ENCODE measurements around the gene KCNQ1OT1.
A peak's percentile ranks its signal among the peaks of the same experiment; 100 is the strongest.

Gene KCNQ1OT1

DNA sequence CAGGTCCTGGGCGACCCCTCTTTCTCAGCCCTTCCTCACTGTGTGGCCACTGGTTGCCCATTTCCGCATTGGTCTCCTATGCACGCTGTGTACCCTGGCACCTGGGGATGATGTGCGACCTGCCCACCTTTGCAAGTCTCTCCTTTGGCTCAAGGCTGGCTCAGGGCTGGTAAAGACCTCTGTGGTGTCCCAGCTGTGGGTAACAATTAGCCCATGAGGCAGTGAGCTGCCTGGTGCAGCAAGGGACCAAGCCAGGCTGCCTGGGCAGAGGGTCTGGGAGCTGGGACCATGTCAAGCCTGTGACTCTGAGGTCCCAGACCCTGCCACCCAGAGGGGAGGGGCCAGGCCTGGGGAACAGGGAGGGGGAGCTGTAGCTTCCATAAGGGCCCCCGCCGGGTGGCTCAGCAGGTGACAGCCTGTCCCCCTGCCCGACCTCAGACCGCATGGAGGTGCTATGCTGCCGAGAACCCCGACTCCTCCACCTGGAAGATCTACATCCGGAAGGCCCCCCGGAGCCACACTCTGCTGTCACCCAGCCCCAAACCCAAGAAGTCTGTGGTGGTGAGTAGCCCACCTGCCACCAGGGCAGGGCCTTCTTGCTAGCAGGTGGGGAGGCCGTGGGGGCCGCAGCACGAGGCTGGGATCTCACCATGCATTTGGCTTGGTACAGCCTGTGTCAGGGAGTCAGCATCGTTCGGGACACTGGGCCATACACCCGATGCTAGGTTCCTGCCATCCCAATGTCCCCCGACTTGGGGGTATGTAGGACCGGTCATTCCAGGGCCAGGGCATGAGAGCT, 112.5 kb downstream of the KCNQ1OT1 start:
- H2BK5ac ChIP-seq (ENCODE audit: low read depth, low read length, poor library complexity, severe bottlenecking), result no peak overlapping the region
- H3K36me3 ChIP-seq (ENCODE audit: control insufficient read depth in 1 of 2, insufficient read depth in 2 of 2, low read depth in 1 of 2, low read length in 2 of 2), result no peaks in the 10 kb centered on the region
- 90% methylated on average over 20 of the region's 20 CpGs for WGBS
- H3K23ac ChIP-seq (ENCODE audit: low read length in 2 of 2), result no peak overlapping the region
- H4K91ac ChIP-seq (ENCODE audit: low read length), result no peak overlapping the region
- H3K14ac ChIP-seq (ENCODE audit: low read length in 2 of 2), result no peak overlapping the region
- H2AK5ac ChIP-seq (ENCODE audit: low read length, severe bottlenecking), result no peak overlapping the region
- H3K79me1 ChIP-seq (replicated peaks; ENCODE audit: low read length, poor library complexity, severe bottlenecking), result no peaks in the 10 kb centered on the region
- H3K4me1 ChIP-seq (ENCODE audit: control insufficient read depth, insufficient read depth, low read depth, low read length), result peaks cover 23% of the 10 kb centered on the region
- no peak overlapping the region for H3K4ac ChIP-seq (ENCODE audit: low read depth in 1 of 2, low read length in 2 of 2)
- no peak overlapping the region for H3K18ac ChIP-seq (ENCODE audit: low read depth in 1 of 2, low read length in 2 of 2)
- no peak overlapping the region for H4K8ac ChIP-seq (ENCODE audit: low read length)
- H2BK12ac ChIP-seq (ENCODE audit: low read length in 2 of 2), result no peak overlapping the region
- H3K9ac ChIP-seq (ENCODE audit: low read length), result no peak overlapping the region
- DNase-seq, result no peak
- H3K4me2 ChIP-seq (ENCODE audit: low read length, poor library complexity, severe bottlenecking), result no peak overlapping the region
- no peaks in the 10 kb centered on the region for H3K9me3 ChIP-seq (ENCODE audit: control insufficient read depth, low read length)
- H3K4me3 ChIP-seq (ENCODE audit: insufficient read depth in 1 of 2, low read depth in 1 of 2, low read length in 2 of 2), result no peak overlapping the region
- H3K27me3 ChIP-seq (ENCODE audit: control insufficient read depth in 1 of 2, insufficient read depth in 1 of 2, low read length in 2 of 2), result peaks cover 28 to 33% of the 10 kb centered on the region in 2 experiments
- no peak overlapping the region for H2AFZ ChIP-seq (ENCODE audit: low read depth, low read length)
- H2BK120ac ChIP-seq (ENCODE audit: low read depth, low read length), result no peak overlapping the region
- no peak overlapping the region for H3K27ac ChIP-seq (ENCODE audit: low read length, poor library complexity, severe bottlenecking)
- H2BK15ac ChIP-seq (ENCODE audit: low read depth, poor library complexity, severe bottlenecking), result no peak overlapping the region

DNA sequence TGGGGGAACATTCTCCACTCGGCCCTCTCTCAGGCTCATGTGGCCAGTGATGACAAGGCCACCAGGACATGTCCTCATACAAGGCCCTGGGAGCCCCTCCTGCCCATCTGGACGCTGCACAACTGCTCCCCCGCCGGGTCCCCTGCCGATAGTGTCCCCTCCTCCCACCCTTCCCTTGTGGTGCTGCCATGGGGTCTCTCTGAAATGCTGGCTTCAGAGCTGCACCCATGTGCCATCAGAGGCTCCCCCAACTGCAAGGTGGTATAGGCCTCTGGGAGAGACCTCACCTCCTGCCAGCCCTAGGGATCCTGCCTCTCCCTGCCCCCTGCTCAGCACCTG, 113.0 kb downstream of the KCNQ1OT1 start:
- no peak overlapping the region for H3K4me2 ChIP-seq (ENCODE audit: low read length, poor library complexity, severe bottlenecking)
- H3K9ac ChIP-seq (ENCODE audit: low read length), result no peak overlapping the region
- DNase-seq, result no peak
- H3K27ac ChIP-seq (ENCODE audit: low read length, poor library complexity, severe bottlenecking), result no peak overlapping the region
- no peak overlapping the region for H3K4me3 ChIP-seq (ENCODE audit: insufficient read depth in 1 of 2, low read depth in 1 of 2, low read length in 2 of 2)
- H2AFZ ChIP-seq (ENCODE audit: low read depth, low read length), result no peak overlapping the region
- no peak overlapping the region for H4K91ac ChIP-seq (ENCODE audit: low read length)
- H3K79me1 ChIP-seq (replicated peaks; ENCODE audit: low read length, poor library complexity, severe bottlenecking), result no peaks in the 10 kb centered on the region
- no peak overlapping the region for H3K4ac ChIP-seq (ENCODE audit: low read depth in 1 of 2, low read length in 2 of 2)
- no peak overlapping the region for H2BK5ac ChIP-seq (ENCODE audit: low read depth, low read length, poor library complexity, severe bottlenecking)
- no peak overlapping the region for H3K14ac ChIP-seq (ENCODE audit: low read length in 2 of 2)
- H2BK12ac ChIP-seq (ENCODE audit: low read length in 2 of 2), result no peak overlapping the region
- no peak overlapping the region for H3K18ac ChIP-seq (ENCODE audit: low read depth in 1 of 2, low read length in 2 of 2)
- no peak overlapping the region for H2BK120ac ChIP-seq (ENCODE audit: low read depth, low read length)
- peaks cover 29% of the 10 kb centered on the region for H3K4me1 ChIP-seq (ENCODE audit: control insufficient read depth, insufficient read depth, low read depth, low read length)
- WGBS, result 79% methylated on average over 5 of the region's 5 CpGs
- H2BK15ac ChIP-seq (ENCODE audit: low read depth, poor library complexity, severe bottlenecking), result peak overlapping the region; percentile 41
- H4K8ac ChIP-seq (ENCODE audit: low read length), result no peak overlapping the region
- H3K9me3 ChIP-seq (ENCODE audit: control insufficient read depth, low read length), result no peaks in the 10 kb centered on the region
- H3K27me3 ChIP-seq (ENCODE audit: control insufficient read depth in 1 of 2, insufficient read depth in 1 of 2, low read length in 2 of 2), result peaks cover 28% of the 10 kb centered on the region in 2 experiments
- no peak overlapping the region for H2AK5ac ChIP-seq (ENCODE audit: low read length, severe bottlenecking)
- H3K23ac ChIP-seq (ENCODE audit: low read length in 2 of 2), result no peak overlapping the region
- H3K36me3 ChIP-seq (ENCODE audit: control insufficient read depth in 1 of 2, insufficient read depth in 2 of 2, low read depth in 1 of 2, low read length in 2 of 2), result no peaks in the 10 kb centered on the region

DNA sequence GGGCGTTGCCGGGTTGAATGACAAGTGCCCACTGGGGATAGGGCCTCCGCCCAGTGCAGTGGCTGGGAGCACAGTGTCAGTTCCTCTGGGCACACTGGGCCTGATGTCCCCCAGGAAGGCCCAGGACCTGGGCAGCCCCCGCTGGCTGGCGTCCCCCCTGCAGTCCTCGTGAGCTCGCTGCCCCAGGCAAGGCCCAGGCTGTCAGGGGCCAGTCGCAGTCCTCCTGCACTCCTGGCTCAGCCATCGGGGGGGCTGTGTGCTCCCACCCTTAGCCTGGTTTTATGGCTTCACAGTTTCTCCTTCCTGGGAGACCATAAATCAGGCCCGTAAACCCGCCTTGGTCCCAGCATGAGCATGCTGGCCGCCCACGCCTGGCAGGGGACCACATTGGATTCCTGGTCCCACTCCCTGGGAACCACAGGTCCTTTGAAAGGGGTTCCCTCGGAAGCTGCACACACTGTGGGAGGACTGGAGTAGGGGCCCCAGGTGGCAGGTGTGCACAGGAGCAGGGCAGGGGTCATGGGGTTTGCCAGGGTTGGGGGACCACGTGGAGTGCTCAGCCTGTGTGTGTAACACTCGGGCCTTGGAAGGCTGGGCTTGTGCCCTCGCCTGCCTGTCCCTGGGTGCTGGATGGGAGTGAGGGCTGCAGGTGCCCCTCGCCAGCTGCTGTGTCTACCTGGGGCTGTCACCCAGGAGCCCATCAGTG, 113.6 kb downstream of the KCNQ1OT1 start:
- no peak overlapping the region for H4K91ac ChIP-seq (ENCODE audit: low read length)
- peaks cover 29% of the 10 kb centered on the region for H3K4me1 ChIP-seq (ENCODE audit: control insufficient read depth, insufficient read depth, low read depth, low read length)
- H4K8ac ChIP-seq (ENCODE audit: low read length), result no peak overlapping the region

DNA sequence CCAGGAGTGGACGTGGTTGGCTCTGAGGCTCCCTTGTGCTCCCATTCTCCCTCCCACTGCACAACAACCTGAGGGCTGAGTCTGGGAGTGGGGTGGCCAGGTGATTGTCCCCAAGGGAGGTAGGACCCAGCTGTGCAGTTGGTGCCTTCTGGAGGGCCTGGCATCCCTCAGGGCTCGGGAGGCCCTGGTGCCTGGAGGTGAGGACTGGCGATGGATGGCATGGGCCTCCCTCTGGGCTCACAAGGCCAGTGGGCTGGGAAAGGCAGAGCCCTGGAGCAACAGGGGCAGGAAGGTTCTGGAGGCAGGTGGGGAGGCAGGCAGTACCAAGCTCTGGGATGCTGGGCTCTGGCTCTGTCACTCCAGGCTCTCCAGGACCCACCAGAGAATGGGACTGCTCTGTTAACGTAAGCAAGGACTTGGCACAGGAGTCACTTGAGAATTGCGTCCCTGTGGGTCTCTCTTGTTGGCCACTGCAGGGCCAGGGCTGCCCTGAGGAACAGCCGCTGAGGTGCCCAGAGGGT, 114.2 kb downstream of the KCNQ1OT1 start:
- Histone ChIP-seq H3K4me2 (ENCODE audit: low read length, poor library complexity, severe bottlenecking) (no peak overlapping the region), H3K9ac (ENCODE audit: low read length) (no peak overlapping the region), H4K91ac (ENCODE audit: low read length) (no peak overlapping the region), H3K4me1 (ENCODE audit: control insufficient read depth, insufficient read depth, low read depth, low read length) (peaks cover 29% of the 10 kb centered on the region), H3K23ac (ENCODE audit: low read length in 2 of 2) (no peak overlapping the region), H3K27ac (ENCODE audit: low read length, poor library complexity, severe bottlenecking) (no peak overlapping the region), H2BK5ac (ENCODE audit: low read depth, low read length, poor library complexity, severe bottlenecking) (no peak overlapping the region), H2BK12ac (ENCODE audit: low read length in 2 of 2) (no peak overlapping the region), H2BK120ac (ENCODE audit: low read depth, low read length) (no peak overlapping the region), H2BK15ac (ENCODE audit: low read depth, poor library complexity, severe bottlenecking) (no peak overlapping the region), H3K14ac (ENCODE audit: low read length in 2 of 2) (no peak overlapping the region), H2AFZ (ENCODE audit: low read depth, low read length) (no peak overlapping the region), H3K36me3 (ENCODE audit: control insufficient read depth in 1 of 2, insufficient read depth in 2 of 2, low read depth in 1 of 2, low read length in 2 of 2) (no peaks in the 10 kb centered on the region), H4K8ac (ENCODE audit: low read length) (no peak overlapping the region), H3K18ac (ENCODE audit: low read depth in 1 of 2, low read length in 2 of 2) (no peak overlapping the region), H3K4ac (ENCODE audit: low read depth in 1 of 2, low read length in 2 of 2) (no peak overlapping the region), H3K79me1 (replicated peaks; ENCODE audit: low read length, poor library complexity, severe bottlenecking) (no peaks in the 10 kb centered on the region), H3K9me3 (ENCODE audit: control insufficient read depth, low read length) (no peaks in the 10 kb centered on the region), H3K4me3 (ENCODE audit: insufficient read depth in 1 of 2, low read depth in 1 of 2, low read length in 2 of 2) (no peak overlapping the region), H2AK5ac (ENCODE audit: low read length, severe bottlenecking) (no peak overlapping the region), H3K27me3 (ENCODE audit: control insufficient read depth in 1 of 2, insufficient read depth in 1 of 2, low read length in 2 of 2) (peaks cover 21 to 28% of the 10 kb centered on the region in 2 experiments)
- 93% methylated on average over 6 of the region's 6 CpGs for WGBS
- DNase-seq, result no peak

More for the DNA sequence above, 113.6 kb downstream of the KCNQ1OT1 start:
- H3K4me3 ChIP-seq (ENCODE audit: insufficient read depth in 1 of 2, low read depth in 1 of 2, low read length in 2 of 2), result no peak overlapping the region
- H2BK120ac ChIP-seq (ENCODE audit: low read depth, low read length), result no peak overlapping the region
- no peak overlapping the region for H3K27ac ChIP-seq (ENCODE audit: low read length, poor library complexity, severe bottlenecking)
- no peak overlapping the region for H3K4ac ChIP-seq (ENCODE audit: low read depth in 1 of 2, low read length in 2 of 2)
- no peak overlapping the region for H2BK12ac ChIP-seq (ENCODE audit: low read length in 2 of 2)
- no peak overlapping the region for H2AFZ ChIP-seq (ENCODE audit: low read depth, low read length)
- no peak overlapping the region for H3K9ac ChIP-seq (ENCODE audit: low read length)
- H3K23ac ChIP-seq (ENCODE audit: low read length in 2 of 2), result no peak overlapping the region
- no peak overlapping the region for H3K18ac ChIP-seq (ENCODE audit: low read depth in 1 of 2, low read length in 2 of 2)
- 72% methylated on average over 18 of the region's 18 CpGs for WGBS
- no peak overlapping the region for H3K14ac ChIP-seq (ENCODE audit: low read length in 2 of 2)
- peaks cover 25 to 28% of the 10 kb centered on the region in 2 experiments for H3K27me3 ChIP-seq (ENCODE audit: control insufficient read depth in 1 of 2, insufficient read depth in 1 of 2, low read length in 2 of 2)
- DNase-seq, result no peak
- no peak overlapping the region for H2BK5ac ChIP-seq (ENCODE audit: low read depth, low read length, poor library complexity, severe bottlenecking)
- H3K9me3 ChIP-seq (ENCODE audit: control insufficient read depth, low read length), result no peaks in the 10 kb centered on the region
- no peaks in the 10 kb centered on the region for H3K79me1 ChIP-seq (replicated peaks; ENCODE audit: low read length, poor library complexity, severe bottlenecking)
- peak overlapping the region; percentile 41 for H2BK15ac ChIP-seq (ENCODE audit: low read depth, poor library complexity, severe bottlenecking)
- no peaks in the 10 kb centered on the region for H3K36me3 ChIP-seq (ENCODE audit: control insufficient read depth in 1 of 2, insufficient read depth in 2 of 2, low read depth in 1 of 2, low read length in 2 of 2)
- H3K4me2 ChIP-seq (ENCODE audit: low read length, poor library complexity, severe bottlenecking), result no peak overlapping the region
- H2AK5ac ChIP-seq (ENCODE audit: low read length, severe bottlenecking), result no peak overlapping the region

Measured in mesenchymal stem cell (in vitro differentiated cells and primary cell).